ENCODE data around the gene NDFIP2. TPM values are rescaled to one million over a fixed set of nuclear protein-coding genes. Genes with fewer than 3 reads are reported as not detected.

Gene NDFIP2
- total and polyA plus RNA-seq, 2 experiments from 2014 or later = 28.3 to 28.7 TPM

GRCh38 chr13:79470666-79471065 is 10.3 kb upstream of the NDFIP2 start (continued):
- no peak for TF ChIP-seq REST (IDR thresholded peaks at IDR 0.05; ENCODE audit: unreplicated experiment)
- no peak for TF ChIP-seq EZH2 (IDR thresholded peaks at IDR 0.05; ENCODE audit: low read depth, unreplicated experiment)
- no peak for TF ChIP-seq CREB1 (CRISPR knock-in tag; IDR thresholded peaks at IDR 0.05; ENCODE audit: low read depth)
- TF ChIP-seq EZH2phosphoT487 (IDR thresholded peaks at IDR 0.05; ENCODE audit: unreplicated experiment) = no peak
- no peak for TF ChIP-seq STAT1 (IDR thresholded peaks at IDR 0.05; ENCODE audit: unreplicated experiment)
- TF ChIP-seq POLR2AphosphoS5 (IDR thresholded peaks at IDR 0.05; ENCODE audit: low read depth) = no peak
- no peak for TF ChIP-seq ZNF114 (CRISPR knock-in tag; IDR thresholded peaks at IDR 0.05)
- TF ChIP-seq JUNB (IDR thresholded peaks at IDR 0.05; ENCODE audit: unreplicated experiment) = no peak

DNA sequence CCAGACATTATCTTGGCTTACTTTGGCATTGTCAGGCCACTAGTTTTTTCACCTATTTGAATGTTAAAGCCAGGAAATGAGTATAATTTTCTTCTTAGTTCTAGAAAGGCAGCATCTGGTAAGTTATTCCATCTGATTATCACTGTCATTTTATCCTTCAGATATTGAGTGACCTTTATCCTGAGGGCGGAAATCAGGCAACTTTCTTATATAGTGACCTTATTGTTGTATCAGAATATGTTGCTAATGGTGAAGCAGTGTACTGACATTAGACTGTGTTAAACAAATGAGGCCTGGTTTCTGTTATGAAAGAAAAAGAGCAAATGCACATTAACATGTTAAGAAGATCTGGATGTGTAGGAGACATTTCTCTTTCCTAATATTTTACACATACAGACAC is 5.4 kb upstream of the NDFIP2 start:
- H3K27ac Mint-ChIP-seq = no peak overlapping the region
- Histone ChIP-seq H3K79me2 (replicated peaks; ENCODE audit: insufficient read depth) (no peaks in the 10 kb centered on the region), H3K9me2 (ENCODE audit: insufficient read depth) (no peaks in the 10 kb centered on the region), H2AFZ (no peak overlapping the region), H3F3A (replicated peaks; ENCODE audit: low read depth) (no peaks in the 10 kb centered on the region), H3K27me3 (ENCODE audit: insufficient read depth) (peaks cover 14% of the 10 kb centered on the region; the same call in 1 of the 2 replicates), H3K36me3 (ENCODE audit: insufficient read depth) (no peaks in the 10 kb centered on the region), H3K27ac (ENCODE audit: low read depth) (no peak overlapping the region), H4K20me1 (replicated peaks; ENCODE audit: insufficient read depth) (no peaks in the 10 kb centered on the region), H3K4me1 (ENCODE audit: insufficient read depth) (no peaks in the 10 kb centered on the region; the same call in 1 of the 2 replicates), H3K4me2 (no peak overlapping the region), H3K4me3 (no peak overlapping the region)
- no peaks in the 10 kb centered on the region for H3K27me3 Mint-ChIP-seq (ENCODE audit: insufficient read depth, low read depth, poor library complexity)
- no peaks in the 10 kb centered on the region for H3K36me3 Mint-ChIP-seq (ENCODE audit: low read depth)
- ATAC-seq = no peak
- no peak overlapping the region for H3K4me3 Mint-ChIP-seq
- DNase-seq (ENCODE audit: low spot score) = no peak
- H3K9me3 Mint-ChIP-seq = peaks cover 4% of the 10 kb centered on the region; the same call in 2 of the 3 replicates
- 0 out of 3 replicates have a peak, but pooled peaks cover 2% of the 10 kb centered on the region for H3K4me1 Mint-ChIP-seq
- TF ChIP-seq EZH2 (IDR thresholded peaks at IDR 0.05; ENCODE audit: low read depth, unreplicated experiment) (no peak), NANOG (IDR thresholded peaks at IDR 0.05; ENCODE audit: borderline replicate concordance) (no peak), POLR2AphosphoS5 (IDR thresholded peaks at IDR 0.05; ENCODE audit: low read depth) (no peak), STAT1 (IDR thresholded peaks at IDR 0.05; ENCODE audit: unreplicated experiment) (no peak), EZH2phosphoT487 (IDR thresholded peaks at IDR 0.05; ENCODE audit: unreplicated experiment) (no peak), CREB1 (CRISPR knock-in tag; IDR thresholded peaks at IDR 0.05; ENCODE audit: low read depth) (no peak), REST (IDR thresholded peaks at IDR 0.05; ENCODE audit: unreplicated experiment) (no peak)
- TF ChIP-seq, protein P1, sequence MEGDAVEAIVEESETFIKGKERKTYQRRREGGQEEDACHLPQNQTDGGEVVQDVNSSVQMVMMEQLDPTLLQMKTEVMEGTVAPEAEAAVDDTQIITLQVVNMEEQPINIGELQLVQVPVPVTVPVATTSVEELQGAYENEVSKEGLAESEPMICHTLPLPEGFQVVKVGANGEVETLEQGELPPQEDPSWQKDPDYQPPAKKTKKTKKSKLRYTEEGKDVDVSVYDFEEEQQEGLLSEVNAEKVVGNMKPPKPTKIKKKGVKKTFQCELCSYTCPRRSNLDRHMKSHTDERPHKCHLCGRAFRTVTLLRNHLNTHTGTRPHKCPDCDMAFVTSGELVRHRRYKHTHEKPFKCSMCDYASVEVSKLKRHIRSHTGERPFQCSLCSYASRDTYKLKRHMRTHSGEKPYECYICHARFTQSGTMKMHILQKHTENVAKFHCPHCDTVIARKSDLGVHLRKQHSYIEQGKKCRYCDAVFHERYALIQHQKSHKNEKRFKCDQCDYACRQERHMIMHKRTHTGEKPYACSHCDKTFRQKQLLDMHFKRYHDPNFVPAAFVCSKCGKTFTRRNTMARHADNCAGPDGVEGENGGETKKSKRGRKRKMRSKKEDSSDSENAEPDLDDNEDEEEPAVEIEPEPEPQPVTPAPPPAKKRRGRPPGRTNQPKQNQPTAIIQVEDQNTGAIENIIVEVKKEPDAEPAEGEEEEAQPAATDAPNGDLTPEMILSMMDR (conservative IDR thresholded peaks at IDR 0.05; ENCODE audit: low read depth in 2 of 2) = no peak
- TF ChIP-seq, protein P2, sequence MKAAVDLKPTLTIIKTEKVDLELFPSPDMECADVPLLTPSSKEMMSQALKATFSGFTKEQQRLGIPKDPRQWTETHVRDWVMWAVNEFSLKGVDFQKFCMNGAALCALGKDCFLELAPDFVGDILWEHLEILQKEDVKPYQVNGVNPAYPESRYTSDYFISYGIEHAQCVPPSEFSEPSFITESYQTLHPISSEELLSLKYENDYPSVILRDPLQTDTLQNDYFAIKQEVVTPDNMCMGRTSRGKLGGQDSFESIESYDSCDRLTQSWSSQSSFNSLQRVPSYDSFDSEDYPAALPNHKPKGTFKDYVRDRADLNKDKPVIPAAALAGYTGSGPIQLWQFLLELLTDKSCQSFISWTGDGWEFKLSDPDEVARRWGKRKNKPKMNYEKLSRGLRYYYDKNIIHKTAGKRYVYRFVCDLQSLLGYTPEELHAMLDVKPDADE (IDR thresholded peaks at IDR 0.05) = no peak

Data from GM23338 (cell line).